Activated naive CD4-positive, alpha-beta T cell treated with anti-CD3 and anti-CD28 coated beads for 36 hours (primary cell): ENCODE measurements around the gene NEK8. TPM values are rescaled to one million over a fixed set of nuclear protein-coding genes. Genes with fewer than 3 reads are reported as not detected.
A peak's percentile ranks its signal among the peaks of the same experiment; 100 is the strongest.

Source experiments
- CTCF ChIA-PET: fragments of 350-600 bp; sonication (Branson Sonifier 250); formaldehyde crosslinking; loops from one replicate; lab custom pipeline; 2021; ENCODE audit warnings: antibody characterized with exemption; lab: Charles Lee
- DNase-seq: peaks from one replicate; pipeline ENCODE4 v3.0.0-alpha.2; 2020
- H3K27ac Mint-ChIP-seq: one replicate; pipeline ENCODE4 v1.8.0; 2021; ENCODE audit warnings: mild to moderate bottlenecking, mixed read lengths
- H3K27me3 Mint-ChIP-seq: one replicate; pipeline ENCODE4 v1.8.0; 2021; ENCODE audit warnings: low read depth, mixed read lengths
- H3K36me3 Mint-ChIP-seq: one replicate; pipeline ENCODE4 v1.8.0; 2021; ENCODE audit warnings: low read depth, mixed read lengths
- H3K4me1 Mint-ChIP-seq: one replicate; pipeline ENCODE4 v1.8.0; 2021; ENCODE audit warnings: low read depth, mixed read lengths
- H3K4me3 Mint-ChIP-seq: one replicate; pipeline ENCODE4 v1.8.0; 2021; ENCODE audit warnings: mild to moderate bottlenecking, moderate library complexity, mixed read lengths
- H3K9me3 Mint-ChIP-seq: one replicate; pipeline ENCODE4 v1.8.0; 2021; ENCODE audit warnings: mixed read lengths
- intact Hi-C: fragments of 100-400 bp; cut with micrococcal nuclease; formaldehyde crosslinking; loops from one replicate; pipeline ENCODE4 v1.15.1; 2023
- total RNA-seq, 2 experiments: library from RNA; stranded (reverse); gene quantifications; one replicate each; pipeline ENCODE4 v1.2.3, GENCODE V29; 2021

Gene NEK8
- 1 to 10 TPM; 3.1 to 3.2 TPM for total RNA-seq

DNA sequence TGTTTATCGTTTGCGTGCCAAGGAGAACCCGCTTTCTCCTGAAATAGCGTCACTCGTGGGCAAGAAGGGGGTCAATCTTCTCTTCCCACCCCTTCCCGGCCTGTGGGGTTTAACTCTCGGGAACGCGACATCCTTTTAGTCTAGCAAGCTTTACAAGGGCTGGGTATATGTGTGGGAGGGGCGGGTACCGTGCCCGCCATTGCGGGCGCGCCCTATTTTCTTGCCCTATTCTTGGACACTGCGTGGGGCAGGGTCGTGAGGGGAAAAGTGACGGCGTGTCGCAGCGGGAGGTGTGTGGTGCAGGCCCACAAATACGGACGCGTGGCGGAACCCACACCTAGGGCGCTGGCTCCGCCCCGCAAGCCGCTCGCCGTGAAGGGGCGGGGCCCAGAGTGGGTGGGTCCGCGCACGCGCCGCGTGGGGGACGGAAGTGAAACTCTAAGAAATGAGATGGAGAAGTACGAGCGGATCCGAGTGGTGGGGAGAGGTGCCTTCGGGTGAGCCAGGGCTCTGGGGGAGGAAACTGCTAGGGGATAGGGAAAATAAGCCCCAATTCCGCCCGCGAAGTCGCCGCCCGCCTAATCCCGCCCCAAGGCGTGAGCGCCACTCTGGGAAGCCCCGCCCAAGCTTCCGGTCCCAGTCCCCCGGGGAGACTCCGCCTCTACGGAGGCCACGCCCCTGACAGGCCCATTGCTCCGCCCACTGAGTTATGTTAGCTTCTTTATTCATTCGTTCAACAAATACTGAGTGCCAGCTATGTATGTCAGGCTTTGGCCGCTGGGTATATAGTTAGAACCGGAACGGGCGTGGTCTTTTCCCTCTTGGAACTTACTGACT lies at the start of gene NEK8:
Gene NEK8, plus strand, starts transcription at position 425 of the 837 bp plus-strand sequence. Its CDS starts 26 bp downstream, at position 451.
- H3K27ac Mint-ChIP-seq, result peak within 1 kb of the TSS; percentile 99
- no peaks in the 10 kb centered on the region for H3K9me3 Mint-ChIP-seq
- H3K4me3 Mint-ChIP-seq, result peak within 1 kb of the TSS; percentile 91
- intact Hi-C loops, result loop anchor here (1.0 to 10.0 kb wide), 14 partner anchors 9 to 836 kb away; partner anchors contain the start of genes ABHD15, FLOT2, NUFIP2 and PROCA1
- DNase-seq, result peak; percentile 99
- CTCF ChIA-PET, result interaction anchor here (0.6 to 7.2 kb wide), 13 partner anchors 12 to 667 kb away, joined by 3 to 353 read pairs (median 14); partner anchors contain the start of genes DHRS13, FAM222B, PHF12 and TRAF4
- H3K36me3 Mint-ChIP-seq, result peaks cover 20% of the 10 kb centered on the region
- H3K4me1 Mint-ChIP-seq, result peaks cover 26% of the 10 kb centered on the region
- H3K27me3 Mint-ChIP-seq, result no peaks in the 10 kb centered on the region

DNA sequence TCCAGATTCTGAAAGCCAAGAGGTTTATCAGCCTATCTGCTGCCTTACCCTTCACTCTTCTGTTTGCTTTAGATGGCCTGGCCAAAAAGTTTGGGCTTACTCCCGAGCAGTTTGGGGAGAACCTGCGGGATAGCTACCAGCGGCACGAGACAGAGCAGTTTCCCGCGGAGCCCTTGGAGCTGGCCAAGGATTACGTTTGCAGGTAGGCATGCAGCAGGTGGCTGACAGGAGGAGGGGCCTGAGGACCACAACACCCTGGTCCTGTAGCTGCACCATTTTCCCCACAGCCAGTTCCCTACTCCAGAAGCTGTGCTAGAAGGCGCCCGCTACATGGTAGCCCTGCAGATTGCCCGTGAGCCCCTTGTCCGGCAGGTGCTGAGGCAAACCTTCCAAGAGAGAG lies 45.9 kb upstream of the NEK8 start:
- CTCF ChIA-PET, result no interaction called here

DNA sequence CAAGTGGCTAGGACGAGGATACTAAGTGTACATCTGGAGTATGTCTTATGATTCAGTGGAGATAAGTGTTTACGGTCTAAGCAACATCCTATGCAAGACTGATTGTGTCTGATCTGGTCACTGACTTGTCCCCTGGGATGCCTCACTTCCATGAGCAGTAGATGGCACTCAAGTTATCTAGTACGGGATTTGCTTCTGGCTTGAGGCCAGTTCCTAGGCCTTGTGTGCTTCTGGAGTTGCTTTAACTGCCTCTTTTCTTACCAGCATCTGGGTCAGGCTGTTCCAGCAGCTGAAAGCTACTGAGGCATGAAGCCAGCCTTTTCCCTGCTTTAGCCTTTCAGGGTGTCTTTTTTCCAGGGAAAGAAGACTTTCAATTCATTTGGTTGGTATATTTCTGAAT lies 43.6 kb upstream of the NEK8 start:
- Mint-ChIP-seq H3K4me1 (no peaks in the 10 kb centered on the region), H3K9me3 (no peaks in the 10 kb centered on the region), H3K36me3 (peaks cover 64% of the 10 kb centered on the region), H3K27ac (no peak overlapping the region), H3K27me3 (no peaks in the 10 kb centered on the region), H3K4me3 (no peak overlapping the region)
- intact Hi-C loops, result no loop called here
- DNase-seq, result no peak
- CTCF ChIA-PET, result no interaction called here

More for the DNA sequence above, 45.9 kb upstream of the NEK8 start:
- no peak for DNase-seq
- Mint-ChIP-seq H3K9me3 (no peaks in the 10 kb centered on the region), H3K27ac (no peak overlapping the region), H3K4me1 (no peaks in the 10 kb centered on the region), H3K4me3 (no peak overlapping the region), H3K27me3 (no peaks in the 10 kb centered on the region), H3K36me3 (peaks cover 55% of the 10 kb centered on the region)
- intact Hi-C loops, result no loop called here

DNA sequence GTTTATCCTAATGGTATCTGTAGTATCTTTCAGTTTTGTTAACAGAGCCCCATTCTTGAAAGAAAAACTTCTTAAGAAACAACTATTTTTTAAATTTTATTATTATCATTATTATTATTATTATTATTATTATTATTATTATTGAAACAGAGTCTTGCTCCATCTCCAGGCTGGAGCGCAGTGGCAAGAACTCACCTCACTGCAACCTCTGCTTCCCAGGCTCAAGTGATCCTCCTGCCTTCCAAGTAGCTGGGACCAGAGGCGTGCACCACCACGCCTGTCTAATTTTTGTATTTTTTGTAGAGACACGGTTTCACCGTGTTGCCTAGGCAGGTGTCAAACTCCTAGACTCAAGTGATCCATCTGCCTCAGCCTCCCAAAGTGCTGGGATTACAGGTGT lies 43.2 kb upstream of the NEK8 start:
- CTCF ChIA-PET, result no interaction called here
- Mint-ChIP-seq H3K27me3 (no peaks in the 10 kb centered on the region), H3K27ac (no peak overlapping the region), H3K4me3 (no peak overlapping the region), H3K36me3 (peaks cover 68% of the 10 kb centered on the region), H3K4me1 (no peaks in the 10 kb centered on the region), H3K9me3 (no peaks in the 10 kb centered on the region)
- DNase-seq, result no peak
- intact Hi-C loops, result no loop called here

DNA sequence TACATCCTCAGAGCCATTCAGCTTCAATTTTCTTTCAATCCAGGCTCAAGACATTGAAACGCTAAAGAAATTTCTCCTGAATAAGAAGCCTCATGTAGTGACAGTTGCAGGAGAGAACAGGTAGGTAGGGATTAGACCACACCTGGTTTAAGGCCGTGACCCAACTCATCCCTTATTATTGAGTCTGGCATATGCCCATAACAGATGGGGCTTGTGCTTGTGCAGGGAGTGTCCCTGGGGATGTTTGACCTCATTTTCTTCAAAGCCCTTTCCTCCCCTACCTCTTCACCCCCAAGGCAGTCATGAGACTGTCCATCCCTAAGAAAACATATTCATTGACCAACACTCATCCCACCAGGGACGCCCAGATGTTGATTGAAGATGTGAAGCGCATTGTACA lies 42.3 kb upstream of the NEK8 start:
- no peaks in the 10 kb centered on the region for H3K9me3 Mint-ChIP-seq
- CTCF ChIA-PET, result interaction anchor here (0.6 kb wide), 1 partner anchor 39 kb away, joined by 6 read pairs; no protein-coding TSS in a partner anchor
- intact Hi-C loops, result no loop called here

DNA sequence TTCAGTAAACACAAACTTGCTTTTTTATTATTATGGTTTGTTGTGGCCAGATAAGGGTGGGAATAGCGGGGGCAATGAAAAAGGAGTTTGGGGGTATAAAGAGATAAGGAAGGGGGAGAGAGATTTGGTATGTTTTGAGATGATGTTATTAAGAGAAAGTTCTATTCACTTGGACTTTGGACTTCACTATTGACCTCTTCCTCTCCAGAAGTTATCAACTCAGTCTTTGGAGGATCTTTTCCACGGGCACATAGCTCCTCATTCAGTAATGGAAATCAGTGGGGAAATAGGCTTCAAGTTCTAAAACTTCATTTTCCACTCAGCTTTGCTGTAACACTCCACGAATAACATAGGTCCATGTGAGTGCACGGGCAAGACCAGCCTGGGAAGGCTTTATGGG lies 40.1 kb upstream of the NEK8 start:
- no peak overlapping the region for H3K27ac Mint-ChIP-seq
- H3K36me3 Mint-ChIP-seq, result peaks cover 63% of the 10 kb centered on the region
- CTCF ChIA-PET, result interaction anchor here (0.7 kb wide), 1 partner anchor 442 kb away, joined by 3 read pairs; no protein-coding TSS in a partner anchor
- no peak for DNase-seq
- no peaks in the 10 kb centered on the region for H3K9me3 Mint-ChIP-seq
- intact Hi-C loops, result no loop called here
- H3K4me3 Mint-ChIP-seq, result no peak overlapping the region
- H3K27me3 Mint-ChIP-seq, result no peaks in the 10 kb centered on the region
- H3K4me1 Mint-ChIP-seq, result no peaks in the 10 kb centered on the region

More for the DNA sequence above, 42.3 kb upstream of the NEK8 start:
- H3K4me1 Mint-ChIP-seq, result no peaks in the 10 kb centered on the region
- peak overlapping the region; percentile 36 for H3K27ac Mint-ChIP-seq
- no peaks in the 10 kb centered on the region for H3K27me3 Mint-ChIP-seq
- H3K36me3 Mint-ChIP-seq, result peaks cover 72% of the 10 kb centered on the region
- no peak for DNase-seq
- H3K4me3 Mint-ChIP-seq, result no peak overlapping the region

DNA sequence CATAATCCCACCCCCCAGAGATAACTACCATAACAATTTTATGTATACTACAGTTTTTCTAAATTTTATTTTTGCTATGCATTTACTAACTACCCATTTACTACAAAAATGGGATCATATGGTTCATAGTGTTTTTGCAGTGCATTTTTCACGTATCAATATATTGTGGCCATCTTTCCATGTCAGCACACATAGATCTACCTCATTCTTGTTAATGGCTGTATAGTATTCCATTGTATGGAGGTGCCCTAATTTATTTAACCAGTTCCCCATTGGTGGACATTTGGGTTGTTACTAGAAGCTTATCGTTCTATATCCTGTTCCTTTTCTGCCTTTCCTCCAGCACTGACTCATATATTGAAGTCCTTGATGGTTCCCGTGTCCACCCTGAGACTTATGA lies 39.6 kb upstream of the NEK8 start:
- CTCF ChIA-PET, result interaction anchor here (0.7 kb wide), 1 partner anchor 442 kb away, joined by 3 read pairs; no protein-coding TSS in a partner anchor
- no peaks in the 10 kb centered on the region for H3K9me3 Mint-ChIP-seq
- no peak overlapping the region for H3K27ac Mint-ChIP-seq
- intact Hi-C loops, result no loop called here
- H3K4me1 Mint-ChIP-seq, result no peaks in the 10 kb centered on the region
- H3K36me3 Mint-ChIP-seq, result peaks cover 63% of the 10 kb centered on the region
- no peaks in the 10 kb centered on the region for H3K27me3 Mint-ChIP-seq
- no peak overlapping the region for H3K4me3 Mint-ChIP-seq
- DNase-seq, result no peak

DNA sequence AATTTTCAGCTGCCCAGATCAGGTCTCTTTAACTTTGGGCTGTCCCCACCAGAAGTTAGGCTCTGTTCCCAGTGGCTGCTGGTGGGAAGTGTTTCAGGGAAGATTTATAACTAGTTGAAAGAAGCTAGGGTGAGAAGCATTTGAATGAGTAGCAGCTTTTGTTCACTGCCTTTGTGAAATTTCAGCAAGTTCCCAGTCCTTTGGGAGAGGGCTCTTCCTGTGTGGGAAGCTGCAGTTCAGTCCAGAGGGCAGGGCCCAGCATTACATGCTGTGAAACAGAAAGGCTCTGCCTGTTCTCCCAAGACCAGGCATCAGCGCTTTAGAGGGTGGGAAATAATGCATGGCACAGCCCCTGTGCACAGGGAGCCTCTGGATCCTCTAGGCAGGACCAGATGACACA lies 34.7 kb upstream of the NEK8 start:
- no peaks in the 10 kb centered on the region for H3K9me3 Mint-ChIP-seq
- CTCF ChIA-PET, result interaction anchor here (2.0 kb wide), 1 partner anchor 47 kb away, joined by 6 read pairs; no protein-coding TSS in a partner anchor
- no peak overlapping the region for H3K4me3 Mint-ChIP-seq
- DNase-seq, result no peak
- no peaks in the 10 kb centered on the region for H3K27me3 Mint-ChIP-seq
- peaks cover 52% of the 10 kb centered on the region for H3K36me3 Mint-ChIP-seq
- no peak overlapping the region for H3K27ac Mint-ChIP-seq
- H3K4me1 Mint-ChIP-seq, result no peaks in the 10 kb centered on the region
- intact Hi-C loops, result no loop called here

DNA sequence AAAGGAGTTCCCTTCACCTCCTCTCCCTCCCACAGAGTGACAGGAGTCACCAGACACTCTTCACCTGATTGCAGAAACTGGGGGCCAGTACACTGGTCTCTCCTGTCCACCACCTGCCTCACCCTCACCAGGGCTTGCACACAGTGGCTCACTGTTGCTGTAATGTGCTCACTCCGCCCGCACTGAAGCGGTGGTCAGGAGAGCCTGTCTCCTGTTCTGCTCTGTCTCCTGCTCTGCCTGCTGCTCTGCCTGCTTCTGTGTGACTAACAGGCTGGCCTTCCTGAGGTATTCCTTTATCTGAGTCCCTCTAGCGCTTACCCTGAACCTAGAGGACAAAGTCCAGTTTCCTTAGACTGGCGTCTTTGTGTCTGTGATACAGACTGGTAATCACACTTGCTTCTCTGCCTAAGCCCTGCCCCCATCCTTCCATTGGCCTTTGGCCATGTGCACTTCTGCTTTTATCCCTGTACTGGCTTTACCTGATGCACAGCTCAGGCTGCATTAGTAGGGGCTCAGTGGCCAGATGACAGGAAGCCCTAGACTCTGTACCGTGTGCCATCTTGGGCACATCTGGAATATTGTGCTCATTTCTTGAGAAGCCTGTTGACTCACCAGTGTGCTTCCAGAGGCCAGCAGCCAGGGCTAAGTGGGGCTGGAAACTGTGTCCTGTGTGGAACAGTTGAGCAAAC lies 30.2 kb upstream of the NEK8 start:
- peak overlapping the region; percentile 18 for H3K27ac Mint-ChIP-seq
- intact Hi-C loops, result no loop called here
- CTCF ChIA-PET, result no interaction called here
- H3K4me3 Mint-ChIP-seq, result no peak overlapping the region
- H3K4me1 Mint-ChIP-seq, result no peaks in the 10 kb centered on the region
- peaks cover 47% of the 10 kb centered on the region for H3K36me3 Mint-ChIP-seq
- no peak for DNase-seq
- no peaks in the 10 kb centered on the region for H3K27me3 Mint-ChIP-seq
- no peaks in the 10 kb centered on the region for H3K9me3 Mint-ChIP-seq

DNA sequence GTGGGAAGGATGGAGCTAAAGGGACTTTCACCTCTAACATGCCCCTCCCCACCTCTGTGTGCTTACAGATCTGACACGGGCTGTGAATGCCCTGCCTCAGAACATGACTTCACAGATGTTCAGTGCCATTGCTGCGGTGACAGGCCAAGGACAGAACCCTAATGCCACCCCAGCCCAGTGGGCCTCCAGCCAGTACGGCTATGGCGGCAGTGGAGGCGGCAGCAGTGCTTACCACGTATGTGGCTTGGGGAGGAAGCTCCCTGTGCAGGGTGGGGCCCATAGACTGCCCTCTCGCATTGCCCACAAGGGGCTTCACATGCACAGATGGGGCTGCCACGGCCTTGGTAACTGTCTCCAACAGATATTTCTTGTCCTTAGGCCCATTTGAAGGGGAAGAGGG lies 28.3 kb upstream of the NEK8 start:
- peaks cover 39% of the 10 kb centered on the region for H3K36me3 Mint-ChIP-seq
- intact Hi-C loops, result no loop called here
- CTCF ChIA-PET, result no interaction called here
- no peaks in the 10 kb centered on the region for H3K9me3 Mint-ChIP-seq
- H3K4me1 Mint-ChIP-seq, result no peaks in the 10 kb centered on the region
- DNase-seq, result no peak
- no peaks in the 10 kb centered on the region for H3K27me3 Mint-ChIP-seq
- H3K27ac Mint-ChIP-seq, result no peak overlapping the region
- no peak overlapping the region for H3K4me3 Mint-ChIP-seq

DNA sequence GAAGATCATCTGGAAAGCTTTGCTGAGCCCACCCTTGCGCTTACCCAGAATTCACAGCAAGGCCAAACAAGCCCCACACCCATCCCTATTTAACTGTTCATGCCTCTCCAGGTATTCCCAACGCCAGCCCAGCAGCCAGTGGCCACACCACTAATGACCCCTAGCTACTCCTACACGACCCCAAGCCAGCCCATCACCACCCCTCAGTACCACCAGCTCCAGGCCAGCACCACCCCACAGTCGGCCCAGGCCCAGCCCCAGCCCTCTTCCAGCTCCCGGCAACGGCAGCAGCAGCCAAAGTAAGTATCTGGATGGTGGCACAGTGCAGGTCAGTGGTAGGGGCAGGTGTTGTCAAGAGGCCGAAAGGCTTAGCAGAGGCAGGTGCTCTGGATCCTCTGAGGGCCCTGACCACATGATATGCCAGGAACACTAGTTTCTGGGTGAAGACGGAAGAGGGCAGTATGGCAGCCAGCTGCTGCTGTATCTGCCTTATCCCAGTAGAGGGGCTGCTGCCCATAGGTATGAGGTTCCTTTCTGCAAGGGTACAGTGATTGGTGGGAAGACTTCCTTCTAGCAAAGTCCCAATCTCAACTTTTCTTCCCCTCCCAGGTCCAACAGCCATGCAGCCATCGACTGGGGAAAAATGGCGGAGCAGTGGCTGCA lies 27.6 kb upstream of the NEK8 start:
- peaks cover 37% of the 10 kb centered on the region for H3K36me3 Mint-ChIP-seq
- H3K4me1 Mint-ChIP-seq, result no peaks in the 10 kb centered on the region
- no peaks in the 10 kb centered on the region for H3K27me3 Mint-ChIP-seq
- DNase-seq, result no peak
- CTCF ChIA-PET, result no interaction called here
- no peak overlapping the region for H3K27ac Mint-ChIP-seq
- no peaks in the 10 kb centered on the region for H3K9me3 Mint-ChIP-seq
- intact Hi-C loops, result no loop called here
- no peak overlapping the region for H3K4me3 Mint-ChIP-seq
